Skeletal muscle satellite cell (primary cell): ENCODE results near the gene UNC45B.
"Not testable (repeated sequence)": the region's sequence is repeated elsewhere in the genome, so short reads cannot be mapped to it uniquely, and the experiment has no call there.

Experiments
- H3K27me3 ChIP-seq: 2 replicates; pipeline ENCODE4 v1.7.0; 2013; ENCODE audit warnings: low read length; ENCODE audit not compliant: control insufficient read depth, insufficient read depth
- H3K36me3 ChIP-seq: 2 replicates; pipeline ENCODE4 v1.7.0; 2013; ENCODE audit warnings: mild to moderate bottlenecking, control low read depth, low read length; ENCODE audit not compliant: insufficient read depth
- H3K4me1 ChIP-seq: 2 replicates; pipeline ENCODE4 v1.7.0; 2013; ENCODE audit warnings: low read length; ENCODE audit not compliant: control insufficient read depth, insufficient read depth
- H3K4me2 ChIP-seq: 2 replicates; pipeline ENCODE4 v1.7.0; 2013; ENCODE audit warnings: mild to moderate bottlenecking, low read length
- H3K4me3 ChIP-seq: 2 replicates; pipeline ENCODE4 v1.7.0; 2013; ENCODE audit warnings: low read length
- H3K9ac ChIP-seq: 2 replicates; pipeline ENCODE4 v1.7.0; 2013; ENCODE audit warnings: mild to moderate bottlenecking, low read depth, low read length, moderate library complexity
- H3K9me3 ChIP-seq: replicated peaks from 2 replicates; pipeline ENCODE4 v1.7.0; 2013; ENCODE audit warnings: mild to moderate bottlenecking, control low read depth, low read length

UNC45B gene

GRCh38 chr17:35195062-35195461 is 47.4 kb downstream of the UNC45B start:
- not testable (repeated sequence) for H3K9ac ChIP-seq, H3K4me1 ChIP-seq, H3K4me3 ChIP-seq

GRCh38 chr17:35202582-35202981 is 55.0 kb downstream of the UNC45B start:
- not testable (repeated sequence) for H3K27me3 ChIP-seq, H3K4me2 ChIP-seq, H3K4me3 ChIP-seq, H3K9ac ChIP-seq, H3K36me3 ChIP-seq, H3K9me3 ChIP-seq, H3K4me1 ChIP-seq

More at GRCh38 chr17:35195062-35195461, 47.4 kb downstream of the UNC45B start:
- H3K27me3 ChIP-seq, H3K4me2 ChIP-seq, H3K9me3 ChIP-seq, H3K36me3 ChIP-seq: not testable (repeated sequence)

DNA sequence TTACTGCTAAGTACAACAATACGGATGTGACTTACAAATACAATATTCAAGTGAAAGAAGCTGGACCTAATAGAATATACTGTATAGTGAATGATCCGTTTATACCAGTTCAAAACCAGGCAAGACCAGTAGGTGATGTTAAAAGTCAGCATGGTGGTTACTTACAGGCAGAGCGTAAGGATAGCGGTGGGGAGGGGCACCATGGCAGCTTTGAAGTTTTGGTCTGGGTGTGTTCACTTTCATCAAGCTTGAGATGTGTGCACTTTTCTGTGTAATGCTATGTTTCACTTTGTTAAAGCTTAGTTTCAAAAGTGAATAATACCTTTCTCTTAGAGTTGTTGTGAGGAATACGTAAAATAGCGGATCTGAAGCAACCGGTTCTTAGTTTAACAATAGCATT is 63.1 kb downstream of the UNC45B start:
- Histone ChIP-seq H3K27me3 (peaks cover 21% of the 10 kb centered on the region), H3K4me2 (no peak overlapping the region), H3K4me3 (no peak overlapping the region), H3K9me3 (no peaks in the 10 kb centered on the region), H3K36me3 (no peaks in the 10 kb centered on the region), H3K4me1 (no peaks in the 10 kb centered on the region), H3K9ac (no peak overlapping the region)

DNA sequence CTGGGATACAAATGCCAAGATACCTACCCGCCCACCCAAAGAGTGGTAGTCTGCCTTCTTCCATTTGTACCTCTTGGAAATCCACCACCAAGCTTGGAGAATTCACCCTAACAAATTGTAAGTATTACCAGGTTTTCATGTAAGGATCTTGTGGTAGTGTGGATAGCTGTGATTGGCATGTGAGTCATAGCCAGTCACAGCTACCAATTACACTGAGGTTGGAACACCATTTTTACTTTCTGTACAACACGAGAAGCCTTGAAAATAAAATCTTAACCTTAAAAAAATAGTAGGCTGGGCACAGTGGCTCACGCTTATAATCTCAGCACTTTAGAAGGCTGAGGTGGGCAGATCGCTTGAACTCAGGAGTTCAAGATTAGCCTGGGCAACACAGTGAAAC is 65.1 kb downstream of the UNC45B start:
- no peaks in the 10 kb centered on the region for H3K36me3 ChIP-seq
- no peak overlapping the region for H3K4me3 ChIP-seq
- H3K9me3 ChIP-seq, result no peaks in the 10 kb centered on the region
- no peaks in the 10 kb centered on the region for H3K4me1 ChIP-seq
- H3K27me3 ChIP-seq, result peaks cover 28% of the 10 kb centered on the region
- no peak overlapping the region for H3K9ac ChIP-seq
- H3K4me2 ChIP-seq, result no peak overlapping the region

DNA sequence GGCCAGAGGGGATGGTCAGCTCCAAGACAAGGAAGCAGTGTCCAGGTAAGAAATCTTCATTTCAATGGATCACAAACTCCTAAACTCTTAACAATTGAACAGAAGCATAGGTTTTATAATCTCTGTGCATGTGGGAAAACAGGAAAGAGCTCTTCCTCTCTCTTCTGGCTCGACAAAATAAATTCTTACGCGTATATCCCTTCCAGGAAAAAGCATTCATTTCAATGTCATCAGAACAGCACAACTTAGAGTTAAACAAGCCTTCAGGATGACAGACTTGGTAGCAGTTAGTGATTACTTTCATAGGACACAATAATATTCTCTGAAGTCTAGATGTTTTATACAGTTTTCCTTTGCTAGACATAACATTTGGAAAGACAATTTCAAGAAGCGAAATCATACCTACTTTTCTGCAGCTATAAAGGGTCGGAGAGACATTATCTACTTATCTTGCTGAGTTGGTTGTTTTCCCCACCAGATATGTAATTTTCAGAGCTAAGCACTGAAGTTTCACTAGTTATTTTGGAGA is 65.9 kb downstream of the UNC45B start:
- Histone ChIP-seq H3K9me3 (no peaks in the 10 kb centered on the region), H3K4me2 (no peak overlapping the region), H3K27me3 (peaks cover 28% of the 10 kb centered on the region), H3K36me3 (no peaks in the 10 kb centered on the region), H3K9ac (no peak overlapping the region), H3K4me1 (no peaks in the 10 kb centered on the region), H3K4me3 (no peak overlapping the region)

- H3K4me1 ChIP-seq, result no peaks in the 10 kb centered on the region
Observed at GRCh38 chr17:35214192-35214591, 66.6 kb downstream of the UNC45B start.

GRCh38 chr17:35214631-35215273 is 67.1 kb downstream of the UNC45B start:
- no peaks in the 10 kb centered on the region for H3K36me3 ChIP-seq
- no peaks in the 10 kb centered on the region for H3K4me1 ChIP-seq
- no peak overlapping the region for H3K4me3 ChIP-seq
- no peak overlapping the region for H3K4me2 ChIP-seq
- H3K27me3 ChIP-seq, result peaks cover 25% of the 10 kb centered on the region
- no peak overlapping the region for H3K9ac ChIP-seq
- no peaks in the 10 kb centered on the region for H3K9me3 ChIP-seq

More at GRCh38 chr17:35214192-35214591, 66.6 kb downstream of the UNC45B start:
- no peak overlapping the region for H3K4me3 ChIP-seq
- H3K27me3 ChIP-seq, result peaks cover 25% of the 10 kb centered on the region
- no peaks in the 10 kb centered on the region for H3K9me3 ChIP-seq
- H3K36me3 ChIP-seq, result no peaks in the 10 kb centered on the region
- no peak overlapping the region for H3K4me2 ChIP-seq
- no peak overlapping the region for H3K9ac ChIP-seq

DNA sequence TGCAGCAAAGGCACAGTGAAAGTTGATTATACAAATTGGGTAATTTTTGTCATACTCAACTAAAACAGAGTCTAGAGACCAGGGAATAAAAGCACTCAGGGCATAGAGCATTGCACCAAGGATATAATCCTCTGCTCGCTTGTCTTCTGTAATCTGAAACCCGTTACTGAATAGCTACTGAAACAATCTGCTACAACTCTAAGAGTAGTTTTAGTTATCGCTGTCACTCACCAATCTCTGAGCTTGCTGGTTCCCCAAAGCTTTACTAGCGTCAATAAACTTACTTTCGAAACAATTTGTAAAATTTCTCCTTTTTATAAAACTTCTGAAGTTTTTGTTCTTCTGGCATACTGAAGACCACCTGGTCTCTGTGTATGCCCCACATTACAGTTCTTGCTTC is 69.5 kb downstream of the UNC45B start:
- no peaks in the 10 kb centered on the region for H3K36me3 ChIP-seq
- H3K9me3 ChIP-seq, result no peaks in the 10 kb centered on the region
- no peak overlapping the region for H3K9ac ChIP-seq
- no peaks in the 10 kb centered on the region for H3K4me1 ChIP-seq
- H3K27me3 ChIP-seq, result peaks cover 28% of the 10 kb centered on the region
- H3K4me2 ChIP-seq, result no peak overlapping the region
- no peak overlapping the region for H3K4me3 ChIP-seq

- H3K4me1 ChIP-seq, result no peaks in the 10 kb centered on the region
- H3K4me3 ChIP-seq, result no peak overlapping the region
- H3K27me3 ChIP-seq, result peaks cover 28% of the 10 kb centered on the region
Observed at GRCh38 chr17:35218915-35219314, 71.3 kb downstream of the UNC45B start.

DNA sequence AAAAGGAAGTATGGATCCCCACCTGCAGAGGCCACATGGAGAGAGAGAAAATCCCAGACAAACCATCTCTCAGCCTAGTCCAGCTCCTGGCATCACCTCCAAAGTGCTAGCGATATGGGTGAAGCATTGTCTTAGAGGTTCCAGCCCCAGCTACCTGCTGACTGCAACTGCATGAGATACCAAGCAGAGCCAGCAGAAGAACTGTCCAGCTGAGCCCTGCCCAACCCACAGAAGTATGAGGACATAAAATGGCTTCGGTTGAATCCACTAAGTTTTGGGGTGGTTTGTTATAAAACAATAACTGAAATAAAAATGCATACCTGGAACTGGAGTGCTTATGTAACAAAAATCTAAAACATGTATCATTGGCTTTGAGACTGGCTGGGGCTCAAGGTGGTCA is 74.8 kb downstream of the UNC45B start:
- no peaks in the 10 kb centered on the region for H3K4me1 ChIP-seq
- H3K36me3 ChIP-seq, result no peaks in the 10 kb centered on the region
- H3K9ac ChIP-seq, result no peak overlapping the region
- H3K9me3 ChIP-seq, result no peaks in the 10 kb centered on the region
- peaks cover 12% of the 10 kb centered on the region for H3K27me3 ChIP-seq
- no peak overlapping the region for H3K4me2 ChIP-seq
- H3K4me3 ChIP-seq, result no peak overlapping the region

More at GRCh38 chr17:35218915-35219314, 71.3 kb downstream of the UNC45B start:
- no peak overlapping the region for H3K9ac ChIP-seq
- H3K9me3 ChIP-seq, result no peaks in the 10 kb centered on the region
- H3K36me3 ChIP-seq, result no peaks in the 10 kb centered on the region
- no peak overlapping the region for H3K4me2 ChIP-seq

DNA sequence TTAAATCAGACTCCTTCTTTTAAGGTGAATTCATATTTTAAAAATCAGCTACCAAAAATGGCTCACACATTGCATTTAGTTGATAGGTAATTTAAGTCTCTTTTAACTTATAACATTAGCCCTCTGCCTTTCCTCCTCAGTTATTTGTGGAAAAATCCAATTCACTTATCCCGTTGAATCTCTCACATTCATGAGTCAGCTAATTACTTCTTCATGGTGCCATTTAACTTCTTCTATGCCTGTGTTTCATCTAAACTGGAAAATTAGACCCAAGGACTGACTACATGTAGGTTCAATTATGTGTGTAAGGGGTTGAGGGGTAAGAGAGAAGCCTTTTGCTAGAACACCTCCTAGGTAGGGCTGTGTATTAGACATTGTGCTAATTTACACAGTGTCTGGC is 76.8 kb downstream of the UNC45B start:
- Histone ChIP-seq H3K27me3 (peaks cover 13% of the 10 kb centered on the region), H3K9ac (no peak overlapping the region), H3K4me1 (no peaks in the 10 kb centered on the region), H3K9me3 (no peaks in the 10 kb centered on the region), H3K4me3 (no peak overlapping the region), H3K4me2 (no peak overlapping the region), H3K36me3 (no peaks in the 10 kb centered on the region)

DNA sequence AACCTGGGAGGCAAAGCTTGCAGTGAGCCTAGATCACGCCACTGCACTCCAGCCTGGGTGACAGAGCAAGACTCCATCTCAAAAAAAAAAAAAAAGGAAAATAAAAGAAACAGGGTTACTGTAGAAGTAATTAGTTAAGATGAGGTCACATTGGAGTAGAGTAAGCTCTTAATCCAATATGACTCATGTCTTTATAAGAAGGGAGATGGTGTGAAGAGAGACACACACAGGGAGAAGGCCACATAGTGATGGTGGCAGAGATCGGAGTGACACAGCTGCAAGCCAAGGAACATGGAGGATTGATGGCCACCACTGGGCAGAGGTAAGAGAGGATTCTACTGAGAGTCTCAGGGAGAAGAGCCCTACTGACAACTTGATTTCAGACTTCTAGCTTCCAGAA is 79.9 kb downstream of the UNC45B start:
- Histone ChIP-seq H3K4me2 (no peak overlapping the region), H3K27me3 (peaks cover 21% of the 10 kb centered on the region), H3K9ac (no peak overlapping the region), H3K9me3 (no peaks in the 10 kb centered on the region), H3K36me3 (no peaks in the 10 kb centered on the region), H3K4me1 (no peaks in the 10 kb centered on the region), H3K4me3 (no peak overlapping the region)
